SK-N-SH (cell line): ENCODE data around the gene ACTN4. TPM values are rescaled to one million over a fixed set of nuclear protein-coding genes. Genes with fewer than 3 reads are reported as not detected.

Source experiments
- CTCF ChIA-PET: fragments of 300-600, 350-600 bp; formaldehyde crosslinking; extraction: SDS; loops from one replicate; lab custom pipeline; 2021; lab: Yijun Ruan, JAX
- POLR2A ChIA-PET: fragments of 350-600 bp; sonication (Branson Sonifier 250); formaldehyde crosslinking; extraction: SDS; loops from one replicate; lab custom pipeline; 2020; ENCODE audit warnings: antibody characterized with exemption, inconsistent platforms; lab: Yijun Ruan, JAX
- DNase-seq: peaks from one replicate; pipeline ENCODE4 v3.0.0; 2012
- H2AFZ ChIP-seq: fragments of 200-600 bp; sonication (generic); 2 replicates; pipeline ENCODE4 v1.8.1; 2016; ENCODE audit warnings: antibody characterized with exemption, mild to moderate bottlenecking, low read depth
- H3F3A ChIP-seq: fragments of 200-600 bp; sonication (generic); replicated peaks from 2 replicates; pipeline ENCODE3; 2016; ENCODE audit warnings: antibody characterized with exemption, mild to moderate bottlenecking; ENCODE audit not compliant: insufficient read depth
- H3K27ac ChIP-seq, 2 experiments: fragments of 200-500 bp in 1 of 2; fragments of 200-600 bp in 1 of 2; sonication (Bioruptor generic) in 1 of 2; sonication (generic), shearing (Covaris generic) in 1 of 2; 2 replicates each; pipeline versions ENCODE4 v1.5.1 to v1.6.1; 2014 to 2016; ENCODE audit warnings: low read depth in 2 of 2, inconsistent platforms in 1 of 2, low read length in 1 of 2, mild to moderate bottlenecking in 1 of 2, mixed read lengths in 1 of 2
- H3K27me3 ChIP-seq: fragments of 200-600 bp; sonication (generic), shearing (Covaris generic); 2 replicates; pipeline ENCODE4 v1.6.1; 2016; ENCODE audit warnings: mixed run types; ENCODE audit not compliant: insufficient read depth
- H3K36me3 ChIP-seq, 2 experiments: fragments of 200-500 bp in 1 of 2; fragments of 200-600 bp in 1 of 2; sonication (Bioruptor generic) in 1 of 2; sonication (generic) in 1 of 2; replicated peaks in 1 of 2; 2 replicates each; pipeline versions ENCODE3 to v1.5.1; 2014 to 2016; ENCODE audit warnings: low read length in 1 of 2, mild to moderate bottlenecking in 1 of 2; ENCODE audit not compliant: insufficient read depth in 2 of 2, control insufficient read depth in 1 of 2
- H3K4me1 ChIP-seq, 2 experiments: fragments of 200-500 bp in 1 of 2; fragments of 200-600 bp in 1 of 2; sonication (Bioruptor generic) in 1 of 2; sonication (generic), shearing (Covaris generic) in 1 of 2; 2 replicates each; pipeline versions ENCODE4 v1.5.1 to v1.6.1; 2014 to 2016; ENCODE audit warnings: low read depth in 1 of 2, low read length in 1 of 2, mixed run types in 1 of 2; ENCODE audit not compliant: insufficient read depth in 2 of 2, control insufficient read depth in 1 of 2
- H3K4me2 ChIP-seq: fragments of 200-600 bp; sonication (generic), shearing (Covaris generic); 2 replicates; pipeline ENCODE4 v1.6.1; 2017; ENCODE audit warnings: mixed run types
- H3K4me3 ChIP-seq, 2 experiments: fragments of 200-500 bp in 1 of 2; fragments of 200-600 bp in 1 of 2; sonication (Bioruptor generic) in 1 of 2; sonication (generic), shearing (Covaris generic) in 1 of 2; 2 replicates each; pipeline versions ENCODE4 v1.5.1 to v1.8.1; 2014 to 2016; ENCODE audit warnings: low read depth in 2 of 2, inconsistent platforms in 1 of 2, low read length in 1 of 2, mild to moderate bottlenecking in 1 of 2, mixed read lengths in 1 of 2, moderate library complexity in 1 of 2
- H3K79me2 ChIP-seq: fragments of 200-600 bp; sonication (generic); 2 replicates; pipeline ENCODE4 v1.8.1; 2017; ENCODE audit warnings: mild to moderate bottlenecking; ENCODE audit not compliant: insufficient read depth
- H3K9ac ChIP-seq: fragments of 200-600 bp; sonication (generic); 2 replicates; pipeline ENCODE4 v1.6.1; 2017; ENCODE audit warnings: mixed run types
- H3K9me2 ChIP-seq: fragments of 200-600 bp; sonication (generic); 2 replicates; pipeline ENCODE4 v1.6.1; 2017; ENCODE audit warnings: mixed run types
- H3K9me3 ChIP-seq: fragments of 200-600 bp; sonication (generic); 2 replicates; pipeline ENCODE4 v1.6.1; 2017; ENCODE audit warnings: mixed run types, mild to moderate bottlenecking, moderate library complexity
- H4K20me1 ChIP-seq: fragments of 200-600 bp; sonication (generic); 2 replicates; pipeline ENCODE4 v1.6.1; 2017; ENCODE audit warnings: mild to moderate bottlenecking, mixed run types; ENCODE audit not compliant: insufficient read depth
- CHD2 ChIP-seq: fragments of 150-350 bp; IDR thresholded peaks from 2 replicates; pipeline ENCODE4 v1.6.1; 2018; ENCODE audit warnings: low read length; ENCODE audit not compliant: partially characterized antibody
- ELF1 ChIP-seq: IDR thresholded peaks from 2 replicates; pipeline ENCODE4 v1.4.0; 2012
- EP300 ChIP-seq, 2 experiments: IDR thresholded peaks; 2 replicates each; pipeline versions ENCODE4 v1.4.0 to v1.6.1; 2012; ENCODE audit warnings: borderline replicate concordance in 1 of 2, low read depth in 1 of 2, low read length in 1 of 2
- FOSL2 ChIP-seq: IDR thresholded peaks from 2 replicates; pipeline ENCODE4 v1.4.0; 2012; ENCODE audit warnings: low read depth, mild to moderate bottlenecking, moderate library complexity, borderline replicate concordance
- FOXM1 ChIP-seq: IDR thresholded peaks from 2 replicates; pipeline ENCODE4 v1.4.0; 2012; ENCODE audit warnings: low read depth, mild to moderate bottlenecking
- GATA2 ChIP-seq: sonication (generic); formaldehyde crosslinking; IDR thresholded peaks from 2 replicates; pipeline ENCODE4 v1.5.0; 2020; ENCODE audit warnings: mild to moderate bottlenecking, missing genetic modification reagents
- JUND ChIP-seq: IDR thresholded peaks from 2 replicates; pipeline ENCODE4 v1.4.0; 2012
- MEF2A ChIP-seq: IDR thresholded peaks from 2 replicates; pipeline ENCODE4 v1.4.0; 2012; ENCODE audit warnings: low read depth, borderline replicate concordance
- NFIC ChIP-seq: IDR thresholded peaks from 2 replicates; pipeline ENCODE4 v1.4.0; 2012; ENCODE audit warnings: borderline replicate concordance
- NRF1 ChIP-seq: IDR thresholded peaks from 2 replicates; pipeline ENCODE4 v1.6.1; 2012; ENCODE audit warnings: low read depth, mild to moderate bottlenecking, low read length
- PBX3 ChIP-seq: IDR thresholded peaks from 2 replicates; pipeline ENCODE4; 2012
- POLR2AphosphoS5 ChIP-seq: IDR thresholded peaks from 2 replicates; pipeline ENCODE4 v1.6.1; 2012; ENCODE audit warnings: low read depth, low read length
- RCOR1 ChIP-seq: fragments of 150-350 bp; IDR thresholded peaks from 2 replicates; pipeline ENCODE4 v1.6.1; 2017; ENCODE audit warnings: antibody characterized with exemption, low read length
- RFX5 ChIP-seq: IDR thresholded peaks from 2 replicates; pipeline ENCODE4 v1.6.1; 2012; ENCODE audit warnings: mild to moderate bottlenecking, improper control_type of control experiment, low read length
- RXRA ChIP-seq: IDR thresholded peaks from 2 replicates; pipeline ENCODE4 v1.4.0; 2012; ENCODE audit warnings: low read depth, mild to moderate bottlenecking, borderline replicate concordance
- SIN3A ChIP-seq: IDR thresholded peaks from 2 replicates; pipeline ENCODE4 v1.6.1; 2012; ENCODE audit warnings: low read depth, mild to moderate bottlenecking, low read length, moderate library complexity, borderline replicate concordance
- TAF1 ChIP-seq: IDR thresholded peaks from 2 replicates; pipeline ENCODE4 v1.6.1; 2012; ENCODE audit warnings: low read depth, mild to moderate bottlenecking, low read length, moderate library complexity, borderline replicate concordance
- TCF12 ChIP-seq: IDR thresholded peaks from 2 replicates; pipeline ENCODE4 v1.4.0; 2012
- TEAD4 ChIP-seq: IDR thresholded peaks from 2 replicates; pipeline ENCODE4 v1.4.0; 2012; ENCODE audit warnings: mild to moderate bottlenecking, borderline replicate concordance; ENCODE audit not compliant: insufficient read depth
- USF1 ChIP-seq: IDR thresholded peaks from 2 replicates; pipeline ENCODE4 v1.4.0; 2012; ENCODE audit warnings: low read depth, borderline replicate concordance
- USF2 ChIP-seq: fragments of 150-350 bp; IDR thresholded peaks from 2 replicates; pipeline ENCODE4 v1.6.1; 2017; ENCODE audit warnings: antibody characterized with exemption, low read length, low read depth, borderline replicate concordance
- YY1 ChIP-seq: IDR thresholded peaks from 2 replicates; pipeline ENCODE4 v1.4.0; 2012; ENCODE audit warnings: low read depth, mild to moderate bottlenecking
- ZBTB33 ChIP-seq: IDR thresholded peaks from 2 replicates; pipeline ENCODE4 v1.4.0; 2012; ENCODE audit warnings: low read depth, borderline replicate concordance
- WGBS: methylation state at CpG from one replicate; pipeline ENCODE4 v1.1.6; 2017; ENCODE audit warnings: low lambda C conversion rate; 5-methylcytosine and 5-hydroxymethylcytosine counted together
- polyA plus RNA-seq, 3 experiments: library from polyadenylated mRNA; depleted of rRNA; stranded (reverse); fragments of >200 nt; gene quantifications; 2 replicates each; pipeline ENCODE4 v1.2.3, GENCODE V29; 2012
- TF ChIP-seq, protein P1 (sequence below): fragments of 200-600 bp; sonication (generic); IDR thresholded peaks from 2 replicates; pipeline ENCODE4 v1.6.1; 2017; ENCODE audit warnings: antibody characterized with exemption, mild to moderate bottlenecking, moderate library complexity
- TF ChIP-seq, protein P2 (sequence below): IDR thresholded peaks from 2 replicates; pipeline ENCODE4 v1.4.0; 2012; ENCODE audit warnings: low read depth
- TF ChIP-seq, protein P3 (sequence below): fragments of 150-350 bp; IDR thresholded peaks from 2 replicates; pipeline ENCODE4 v1.6.1; 2016; ENCODE audit warnings: mild to moderate bottlenecking, low read depth, low read length

The ACTN4 gene
- polyA plus RNA-seq, 1 of the 3 experiments (the other 2 are of a cell fraction) = 598 TPM

GRCh38 chr19:38650911-38651584 lies 3.6 kb downstream of the ACTN4 start:
- Histone ChIP-seq H3K36me3 (peaks cover 0 to 9% of the 10 kb centered on the region in 2 experiments), H3K9ac (peak overlapping the region; percentile 100), H3K9me3 (no peaks in the 10 kb centered on the region), H2AFZ (no peak overlapping the region), H3K4me3 (peak overlapping the region in 1 of 2 experiments; percentile 99; a peak in 3 of 4 replicates), H3K27ac (peak overlapping the region; percentile 29 to 99), H3K9me2 (no peaks in the 10 kb centered on the region), H3K79me2 (peaks cover 86% of the 10 kb centered on the region), H3K27me3 (no peaks in the 10 kb centered on the region), H3F3A (peaks cover 44% of the 10 kb centered on the region), H4K20me1 (peaks cover 41% of the 10 kb centered on the region), H3K4me1 (peaks cover 30 to 50% of the 10 kb centered on the region in 2 experiments), H3K4me2 (peak overlapping the region; percentile 88)
- CTCF ChIA-PET = interaction anchor here (1.0 kb wide), 1 partner anchor 16 kb away, joined by 3 read pairs; no protein-coding TSS in a partner anchor
- POLR2A ChIA-PET = no interaction called here
- 49% methylated on average over 12 of the region's 12 CpGs for WGBS
- DNase-seq = no peak
- TF ChIP-seq TAF1 = no peak
- TF ChIP-seq ZBTB33 = no peak
- TF ChIP-seq RCOR1 = no peak
- peak; percentile 48; the same call in 1 of the 2 replicates for TF ChIP-seq SIN3A
- TF ChIP-seq YY1 = no peak
- no peak for TF ChIP-seq ELF1
- peak; percentile 48; the same call in 1 of the 2 replicates for TF ChIP-seq JUND
- peak; percentile 81 for TF ChIP-seq TCF12
- TF ChIP-seq FOSL2 = peak; percentile 63; the same call in 1 of the 2 replicates
- TF ChIP-seq, protein P1, sequence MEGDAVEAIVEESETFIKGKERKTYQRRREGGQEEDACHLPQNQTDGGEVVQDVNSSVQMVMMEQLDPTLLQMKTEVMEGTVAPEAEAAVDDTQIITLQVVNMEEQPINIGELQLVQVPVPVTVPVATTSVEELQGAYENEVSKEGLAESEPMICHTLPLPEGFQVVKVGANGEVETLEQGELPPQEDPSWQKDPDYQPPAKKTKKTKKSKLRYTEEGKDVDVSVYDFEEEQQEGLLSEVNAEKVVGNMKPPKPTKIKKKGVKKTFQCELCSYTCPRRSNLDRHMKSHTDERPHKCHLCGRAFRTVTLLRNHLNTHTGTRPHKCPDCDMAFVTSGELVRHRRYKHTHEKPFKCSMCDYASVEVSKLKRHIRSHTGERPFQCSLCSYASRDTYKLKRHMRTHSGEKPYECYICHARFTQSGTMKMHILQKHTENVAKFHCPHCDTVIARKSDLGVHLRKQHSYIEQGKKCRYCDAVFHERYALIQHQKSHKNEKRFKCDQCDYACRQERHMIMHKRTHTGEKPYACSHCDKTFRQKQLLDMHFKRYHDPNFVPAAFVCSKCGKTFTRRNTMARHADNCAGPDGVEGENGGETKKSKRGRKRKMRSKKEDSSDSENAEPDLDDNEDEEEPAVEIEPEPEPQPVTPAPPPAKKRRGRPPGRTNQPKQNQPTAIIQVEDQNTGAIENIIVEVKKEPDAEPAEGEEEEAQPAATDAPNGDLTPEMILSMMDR = no peak
- TF ChIP-seq PBX3 = peak; percentile 79
- peak; percentile 54; the same call in 1 of the 2 replicates for TF ChIP-seq NFIC
- TF ChIP-seq USF1 = no peak
- TF ChIP-seq RXRA = peak; percentile 66; the same call in 1 of the 2 replicates
- no peak for TF ChIP-seq RFX5
- no peak; the same call in 1 of the 2 replicates for TF ChIP-seq MEF2A
- no peak for TF ChIP-seq USF2
- no peak for TF ChIP-seq GATA2
- no peak for TF ChIP-seq CHD2
- no peak for TF ChIP-seq POLR2AphosphoS5
- no peak for TF ChIP-seq NRF1
- TF ChIP-seq, protein P2, sequence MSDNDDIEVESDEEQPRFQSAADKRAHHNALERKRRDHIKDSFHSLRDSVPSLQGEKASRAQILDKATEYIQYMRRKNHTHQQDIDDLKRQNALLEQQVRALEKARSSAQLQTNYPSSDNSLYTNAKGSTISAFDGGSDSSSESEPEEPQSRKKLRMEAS = peak; percentile 23; the same call in 1 of the 2 replicates
- no peak for TF ChIP-seq FOXM1
- TF ChIP-seq TEAD4 = 0 out of 2 replicates have a peak, but pooled peaks have one; percentile 55
- peak in 1 of 2 experiments; percentile 66; a peak in 2 of 4 replicates for TF ChIP-seq EP300 (IDR thresholded peaks at IDR 0.05; ENCODE audit: borderline replicate concordance in 1 of 2, low read depth in 1 of 2, low read length in 1 of 2)
- TF ChIP-seq, protein P3, sequence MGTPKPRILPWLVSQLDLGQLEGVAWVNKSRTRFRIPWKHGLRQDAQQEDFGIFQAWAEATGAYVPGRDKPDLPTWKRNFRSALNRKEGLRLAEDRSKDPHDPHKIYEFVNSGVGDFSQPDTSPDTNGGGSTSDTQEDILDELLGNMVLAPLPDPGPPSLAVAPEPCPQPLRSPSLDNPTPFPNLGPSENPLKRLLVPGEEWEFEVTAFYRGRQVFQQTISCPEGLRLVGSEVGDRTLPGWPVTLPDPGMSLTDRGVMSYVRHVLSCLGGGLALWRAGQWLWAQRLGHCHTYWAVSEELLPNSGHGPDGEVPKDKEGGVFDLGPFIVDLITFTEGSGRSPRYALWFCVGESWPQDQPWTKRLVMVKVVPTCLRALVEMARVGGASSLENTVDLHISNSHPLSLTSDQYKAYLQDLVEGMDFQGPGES = no peak
